Adrenal gland (tissue), 12 donors: ENCODE results near the gene RBM47. TPM values are rescaled to one million over a fixed set of nuclear protein-coding genes. Genes with fewer than 3 reads are reported as not detected.

Experiments used
- DNase-seq, 7 donors: peaks; one replicate each; pipeline ENCODE4 v3.0.0-alpha.2; 2019 to 2020
- H3K27ac ChIP-seq, 5 donors: fragments of 200-600 bp; sonication (generic) in 4 of 5; 1 replicate in 3 of 5; 2 replicates in 2 of 5; pipeline versions ENCODE4 v1.5.1 to v1.8.0; 2016 to 2020; ENCODE audit warnings: mild to moderate bottlenecking in 1 of 5
- H3K27me3 ChIP-seq: fragments of 200-600 bp; 2 replicates; pipeline ENCODE4 v1.8.0; 2021
- H3K36me3 ChIP-seq, 2 donors: fragments of 200-600 bp; replicated peaks in 1 of 2; 1 replicate in 1 of 2; 2 replicates in 1 of 2; pipeline versions ENCODE4 v1.5.1 to v1.8.0; 2018 to 2022
- H3K4me1 ChIP-seq, 2 donors: fragments of 200-600 bp; replicated peaks in 1 of 2; 1 replicate in 1 of 2; 2 replicates in 1 of 2; pipeline versions ENCODE4 v1.5.1 to v1.8.0; 2018 to 2021
- H3K4me3 ChIP-seq, 4 donors: fragments of 200-600 bp; sonication (generic) in 3 of 4; one replicate each; pipeline ENCODE4 v1.5.1; 2016 to 2018
- H3K9me3 ChIP-seq, 3 donors: fragments of 200-600 bp; sonication (generic) in 1 of 3; replicated peaks in 1 of 3; 1 replicate in 2 of 3; 2 replicates in 1 of 3; pipeline versions ENCODE4 v1.5.1 to v1.8.0; 2016 to 2021
- POLR2A ChIP-seq, 2 donors: fragments of 450-650 bp; IDR thresholded peaks; one replicate each; pipeline ENCODE4 v1.6.1; 2017; ENCODE audit warnings: antibody characterized with exemption in 2 of 2, mild to moderate bottlenecking in 2 of 2, moderate library complexity in 1 of 2
- WGBS, 4 donors: extraction: QIAGEN DNeasy Blood & Tissue Kit in 2 of 4; methylation state at CpG; one replicate each; pipeline versions ENCODE4 v1.1.5 to v1.1.7; 2013 to 2017; 5-methylcytosine and 5-hydroxymethylcytosine counted together
- intact Hi-C, 2 donors: fragments of 100-400 bp; cut with DNase I; formaldehyde crosslinking; loops; one replicate each; pipeline versions ENCODE4 v1.14.1 to v1.15.0; 2022 to 2023
- polyA plus RNA-seq, 3 donors: library from polyadenylated mRNA; stranded (reverse); fragments of 200-250 nt in 2 of 3; fragments of 350-450 nt in 1 of 3; fragmentation: Illumina TruSeq in 1 of 3; extraction: RNeasy Lipid Tissue Mini Kit (QIAGEN cat#74804) in 1 of 3; gene quantifications; one replicate each; pipeline ENCODE4 v1.2.3, GENCODE V29; 2013 to 2014
- total RNA-seq, 9 donors: library from RNA; depleted of rRNA in 4 of 9; stranded (reverse); fragments of >200 nt in 4 of 9; fragments of 120-200 nt in 1 of 9; fragmentation: NEBNext Ultra II Directional in 1 of 9; extraction: Animal tissue kit (Norgen Biotek cat#: 25700) in 1 of 9; gene quantifications; one replicate each; pipeline versions ENCODE4 v1.1.0 to v1.2.4, GENCODE V29; 2013 to 2023
- TF ChIP-seq, protein P1 (sequence below), 6 experiments: fragments of 450-650 bp in 4 of 6; fragments of 200-600 bp in 2 of 6; sonication (generic) in 1 of 6; IDR thresholded peaks; 1 replicate in 5 of 6; 2 replicates in 1 of 6; pipeline versions ENCODE4 v1.5.1 to v1.8.0; 2016 to 2021; ENCODE audit warnings: antibody characterized with exemption in 6 of 6, mild to moderate bottlenecking in 2 of 6, moderate library complexity in 1 of 6
- donor health status: healthy with polysubstance abuse.
- donor health status: Bipolar disorder and iron deficiency.
- donor health status: DM: yes; HTN: yes; CAD: no.
- donor health status: DM: no; HTN: no; CAD: no.
- donor health status: DM: no; HTN: no; CAD: no.
- donor health status: DM: yes; HTN: yes; CAD: no.

RBM47 gene
- total and polyA plus RNA-seq, 12 donors, result 25.7 to 370 (median 155) TPM

DNA sequence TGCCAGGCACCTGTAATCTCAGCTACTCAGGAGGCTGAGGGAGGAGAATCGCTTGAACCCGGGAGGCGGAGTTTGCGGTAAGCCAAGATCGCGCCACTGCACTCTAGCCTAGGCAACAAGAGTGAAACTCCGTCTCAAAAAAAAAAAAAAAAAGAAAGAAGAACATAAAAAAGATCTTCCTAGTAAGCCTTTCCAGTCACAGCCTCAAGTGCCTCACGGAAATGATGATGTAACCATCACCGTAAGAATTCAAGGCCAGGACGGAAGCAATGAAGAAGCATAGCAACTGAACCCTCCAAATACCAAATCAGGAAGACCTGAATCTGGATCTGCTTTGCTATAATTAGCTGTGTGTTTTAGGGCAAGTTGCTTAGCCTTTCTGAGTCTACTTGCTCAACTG is 28.8 kb downstream of the RBM47 start:
- Histone ChIP-seq H3K4me1 (peaks cover 22 to 48% of the 10 kb centered on the region in 2 donors), H3K27ac (peak overlapping the region; percentile 52 to 90 (median 76)), H3K4me3 (no peak overlapping the region), H3K27me3 (no peaks in the 10 kb centered on the region), H3K36me3 (peaks cover 0 to 6% of the 10 kb centered on the region in 2 donors), H3K9me3 (no peaks in the 10 kb centered on the region)
- peak in 5 of 7 donors; percentile 44 to 76 (median 67) for DNase-seq
- intact Hi-C loops, result no loop called here
- WGBS, 4 donors, result 57 to 74% (median 67%) methylated on average over 8 to 10 of the region's 10 CpGs
- TF ChIP-seq, protein P1, sequence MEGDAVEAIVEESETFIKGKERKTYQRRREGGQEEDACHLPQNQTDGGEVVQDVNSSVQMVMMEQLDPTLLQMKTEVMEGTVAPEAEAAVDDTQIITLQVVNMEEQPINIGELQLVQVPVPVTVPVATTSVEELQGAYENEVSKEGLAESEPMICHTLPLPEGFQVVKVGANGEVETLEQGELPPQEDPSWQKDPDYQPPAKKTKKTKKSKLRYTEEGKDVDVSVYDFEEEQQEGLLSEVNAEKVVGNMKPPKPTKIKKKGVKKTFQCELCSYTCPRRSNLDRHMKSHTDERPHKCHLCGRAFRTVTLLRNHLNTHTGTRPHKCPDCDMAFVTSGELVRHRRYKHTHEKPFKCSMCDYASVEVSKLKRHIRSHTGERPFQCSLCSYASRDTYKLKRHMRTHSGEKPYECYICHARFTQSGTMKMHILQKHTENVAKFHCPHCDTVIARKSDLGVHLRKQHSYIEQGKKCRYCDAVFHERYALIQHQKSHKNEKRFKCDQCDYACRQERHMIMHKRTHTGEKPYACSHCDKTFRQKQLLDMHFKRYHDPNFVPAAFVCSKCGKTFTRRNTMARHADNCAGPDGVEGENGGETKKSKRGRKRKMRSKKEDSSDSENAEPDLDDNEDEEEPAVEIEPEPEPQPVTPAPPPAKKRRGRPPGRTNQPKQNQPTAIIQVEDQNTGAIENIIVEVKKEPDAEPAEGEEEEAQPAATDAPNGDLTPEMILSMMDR (IDR thresholded peaks at IDR 0.05), result no peak
- TF ChIP-seq POLR2A (IDR thresholded peaks at IDR 0.05), result no peak

DNA sequence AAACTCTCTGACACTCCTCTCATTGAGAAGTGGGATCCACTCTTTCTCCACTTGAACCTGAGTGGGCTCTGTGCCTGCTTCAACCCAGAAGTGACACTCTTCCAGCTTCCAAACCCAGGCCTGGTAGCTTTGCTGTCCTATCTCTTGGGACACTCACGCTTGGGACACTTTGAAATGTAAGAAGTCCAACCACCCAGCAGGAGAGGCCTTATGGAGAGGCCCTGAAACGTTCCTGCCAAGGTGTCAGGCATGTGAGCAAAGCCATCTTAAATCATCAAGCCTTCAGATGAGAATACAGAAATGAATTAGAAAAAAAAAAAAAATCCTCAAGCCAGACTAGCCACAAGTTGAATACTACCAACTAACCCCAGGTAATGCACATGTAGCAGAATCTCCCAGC is 30.2 kb downstream of the RBM47 start:
- Histone ChIP-seq H3K27me3 (no peaks in the 10 kb centered on the region), H3K27ac (peak overlapping the region; percentile 11 to 90 (median 76)), H3K4me1 (peaks cover 32 to 51% of the 10 kb centered on the region in 2 donors), H3K36me3 (peaks cover 0 to 6% of the 10 kb centered on the region in 2 donors), H3K9me3 (no peaks in the 10 kb centered on the region), H3K4me3 (no peak overlapping the region)
- TF ChIP-seq, protein P1 (IDR thresholded peaks at IDR 0.05), result no peak
- no peak for TF ChIP-seq POLR2A (IDR thresholded peaks at IDR 0.05)
- intact Hi-C loops, result no loop called here
- DNase-seq, result peak in 4 of 7 donors; percentile 36 to 65 (median 51)
- WGBS, 4 donors, result 11 to 60% (median 54%) methylated on average over 1 to 2 of the region's 2 CpGs

DNA sequence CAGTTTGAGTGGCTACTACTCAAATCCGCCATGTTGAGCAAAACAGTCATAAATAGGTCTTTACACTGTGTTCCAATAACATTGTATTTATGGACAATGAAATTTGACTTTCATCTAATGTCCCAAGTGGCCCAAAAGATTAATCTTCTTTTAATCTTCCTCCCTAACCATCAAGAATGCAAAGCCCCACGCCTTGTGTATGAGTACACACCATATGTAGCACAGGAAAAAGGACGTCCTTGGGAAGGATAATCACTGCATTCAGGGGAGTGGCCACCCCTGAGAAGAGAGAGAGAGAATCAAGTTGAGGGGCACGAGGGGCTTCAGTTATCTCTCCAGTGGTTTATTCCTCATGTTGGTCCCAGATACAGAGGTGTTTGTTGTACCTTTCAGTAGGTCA is 33.1 kb downstream of the RBM47 start:
- Histone ChIP-seq H3K4me3 (no peak overlapping the region), H3K9me3 (no peaks in the 10 kb centered on the region), H3K27ac (peak overlapping the region in 3 of 5 donors; percentile 81 to 90 (median 83)), H3K4me1 (peaks cover 25 to 30% of the 10 kb centered on the region in 2 donors), H3K27me3 (no peaks in the 10 kb centered on the region), H3K36me3 (peaks cover 0 to 6% of the 10 kb centered on the region in 2 donors)
- intact Hi-C loops, result no loop called here
- DNase-seq, result peak in 1 of 7 donors; percentile 4
- no peak for TF ChIP-seq POLR2A (IDR thresholded peaks at IDR 0.05)
- TF ChIP-seq, protein P1 (IDR thresholded peaks at IDR 0.05), result no peak
- WGBS, 4 donors, result 70 to 82% (median 75%) methylated on average over 4 of the region's 4 CpGs

DNA sequence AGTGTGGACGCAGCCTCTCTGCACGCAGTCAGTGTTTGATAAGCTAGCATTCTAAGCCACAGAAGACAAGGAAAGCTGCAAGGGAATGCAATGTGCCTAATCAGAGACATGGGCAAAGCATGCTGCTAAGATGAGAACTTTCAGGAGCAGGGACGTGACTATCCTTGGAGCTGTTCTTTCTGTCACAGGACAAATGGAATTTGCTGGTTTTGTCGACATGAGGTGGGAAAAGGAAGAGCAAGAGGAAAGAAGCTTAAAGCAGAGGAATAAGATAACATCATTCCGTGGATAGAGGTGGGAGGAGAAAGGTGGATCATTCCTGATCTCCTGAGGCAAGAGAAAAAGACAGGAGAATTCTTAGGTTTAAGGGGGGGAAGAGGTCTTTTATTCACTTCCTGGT is 33.7 kb downstream of the RBM47 start:
- Histone ChIP-seq H3K9me3 (no peaks in the 10 kb centered on the region), H3K27me3 (no peaks in the 10 kb centered on the region), H3K36me3 (peaks cover 0 to 6% of the 10 kb centered on the region in 2 donors), H3K4me1 (peaks cover 19 to 25% of the 10 kb centered on the region in 2 donors), H3K27ac (peak overlapping the region; percentile 81 to 90 (median 87)), H3K4me3 (no peak overlapping the region)
- peak in 1 of 7 donors; percentile 7 for DNase-seq
- 58 to 59% (median 59%) methylated on average over 5 of the region's 5 CpGs for WGBS, 4 donors
- TF ChIP-seq, protein P1 (IDR thresholded peaks at IDR 0.05), result no peak
- no peak for TF ChIP-seq POLR2A (IDR thresholded peaks at IDR 0.05)
- intact Hi-C loops, result no loop called here
